HL-60/S4 (cell line): Measurements from ENCODE around the gene ELMO1.

Experiments
- in situ Hi-C: fragments of 300-500 bp; cut with MboI; formaldehyde crosslinking; loops from 2 replicates; pipeline ENCODE4 v1.14.3; 2022; ENCODE audit warnings: low sequenced_read_pairs

Gene ELMO1

DNA sequence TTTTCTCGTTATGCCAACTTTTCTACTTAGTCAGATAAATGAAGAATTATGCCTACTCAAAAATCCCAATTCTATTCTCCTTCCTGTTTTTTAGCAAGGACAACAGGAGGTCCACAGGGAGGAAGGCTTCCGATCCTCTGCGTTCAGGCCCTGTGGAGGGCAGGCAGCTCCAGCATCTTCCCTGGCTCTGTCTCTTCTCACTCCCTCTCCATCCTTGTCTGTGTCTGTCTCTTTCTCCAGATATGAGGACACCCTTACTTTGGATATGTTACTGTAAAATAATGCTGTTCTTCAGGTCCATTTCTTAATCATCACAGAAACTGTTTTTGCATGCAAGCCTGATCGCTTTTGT is 166.6 kb downstream of the ELMO1 start:
- in situ Hi-C loops, result no loop called here

DNA sequence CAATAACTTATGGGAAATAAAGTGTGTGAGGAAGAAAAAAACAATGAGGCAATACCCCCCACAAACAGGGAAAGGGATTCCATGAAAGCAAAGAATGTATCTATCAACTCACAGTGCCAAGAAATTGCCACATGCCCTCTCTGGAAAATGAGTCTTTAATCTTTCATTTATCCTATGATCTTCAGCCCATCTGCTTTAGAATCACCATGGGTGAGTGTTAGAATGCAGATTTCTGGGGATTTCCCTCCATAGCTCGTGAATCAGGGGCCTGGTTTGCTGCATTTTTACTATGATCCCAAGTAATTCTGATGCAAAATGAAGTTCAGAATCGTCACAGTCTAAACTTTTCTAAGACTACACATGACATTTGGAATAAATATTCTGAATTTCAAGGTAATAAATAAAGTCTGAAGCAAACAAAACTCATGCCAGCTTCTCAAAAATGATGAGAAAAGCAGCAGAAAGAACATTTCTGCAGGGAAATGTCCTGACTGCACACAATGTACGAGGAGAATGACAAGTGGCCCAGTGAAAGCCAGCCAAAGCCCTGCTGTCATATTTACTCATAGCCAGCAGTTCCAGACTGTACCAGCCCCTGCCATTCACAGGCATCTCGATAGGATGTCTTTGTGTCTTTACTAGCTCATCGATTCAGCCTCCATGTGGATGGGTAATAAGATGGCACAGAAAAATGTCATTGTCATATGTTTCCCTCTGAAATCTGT is 167.1 kb downstream of the ELMO1 start:
- in situ Hi-C loops, result no loop called here

DNA sequence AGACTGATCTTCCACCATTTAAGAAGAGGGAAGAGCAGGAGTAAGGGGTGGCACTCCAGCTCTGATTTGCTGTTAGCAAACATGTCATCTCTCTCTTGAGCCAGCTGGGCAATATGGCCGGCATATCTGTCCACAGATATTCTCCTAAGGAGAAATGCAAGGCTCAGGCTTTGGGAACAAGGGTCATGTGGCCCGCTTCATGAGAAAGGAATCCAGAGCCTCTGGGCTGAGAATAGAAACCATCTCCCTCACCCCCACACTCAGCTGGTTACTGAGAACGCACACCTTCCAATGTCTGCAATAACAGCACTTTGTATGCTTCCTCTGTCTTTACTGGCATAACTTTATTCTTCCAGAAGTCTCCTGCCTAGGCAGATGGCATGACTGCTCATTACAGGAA is 171.2 kb downstream of the ELMO1 start:
- in situ Hi-C loops, result no loop called here

DNA sequence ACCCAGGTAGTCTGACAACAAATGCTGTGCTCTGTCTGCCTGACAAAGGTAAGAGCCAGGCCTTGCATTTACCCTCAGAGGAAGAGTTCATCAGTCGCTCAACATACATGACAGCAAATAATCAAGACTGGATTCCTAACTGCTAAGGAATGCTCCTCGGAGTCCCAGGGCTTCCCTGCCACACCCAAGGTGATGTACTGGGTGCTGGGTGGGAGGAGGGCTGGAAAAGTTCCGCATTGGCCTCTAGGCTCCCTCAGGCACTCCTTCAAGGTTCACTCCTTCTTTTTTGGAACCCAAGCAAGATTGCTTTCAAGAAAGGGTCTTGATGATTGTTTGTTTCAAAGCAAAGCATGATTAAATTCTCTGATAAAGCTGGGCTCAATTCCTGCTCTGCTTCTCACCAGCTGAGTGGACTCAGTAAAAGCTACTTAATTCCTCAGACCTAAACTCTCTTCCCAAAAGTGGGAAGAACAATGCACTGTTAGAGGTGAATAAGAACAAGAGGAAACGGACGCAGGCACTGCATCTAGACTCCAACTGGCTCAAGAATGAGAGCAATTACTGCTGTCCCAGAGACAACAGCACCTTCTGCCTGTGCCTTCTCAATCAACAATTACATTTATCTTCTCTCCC is 173.5 kb downstream of the ELMO1 start:
- in situ Hi-C loops, result no loop called here

DNA sequence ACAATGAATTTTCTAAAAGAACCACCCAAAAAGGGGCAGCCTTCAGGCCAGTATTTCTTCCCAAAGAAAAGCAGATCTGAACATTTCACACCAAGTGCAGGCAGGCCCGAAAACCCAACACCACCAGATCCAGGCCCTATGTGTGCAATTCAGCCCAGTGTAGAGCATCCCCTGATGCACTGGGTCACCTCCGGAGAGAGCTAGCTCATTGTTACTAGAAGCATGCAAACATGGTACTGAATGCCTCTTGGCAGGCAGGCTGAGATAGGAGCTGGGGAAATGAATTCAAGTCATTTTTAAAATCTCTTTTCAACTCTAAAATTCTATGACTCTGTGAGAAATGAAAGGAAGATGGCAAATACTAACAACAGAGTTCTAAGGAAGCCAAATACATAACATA is 174.8 kb downstream of the ELMO1 start:
- in situ Hi-C loops, result no loop called here

- in situ Hi-C loops, result no loop called here
Measured at GRCh38 chr7:37269711-37270508, 178.8 kb downstream of the ELMO1 start.

DNA sequence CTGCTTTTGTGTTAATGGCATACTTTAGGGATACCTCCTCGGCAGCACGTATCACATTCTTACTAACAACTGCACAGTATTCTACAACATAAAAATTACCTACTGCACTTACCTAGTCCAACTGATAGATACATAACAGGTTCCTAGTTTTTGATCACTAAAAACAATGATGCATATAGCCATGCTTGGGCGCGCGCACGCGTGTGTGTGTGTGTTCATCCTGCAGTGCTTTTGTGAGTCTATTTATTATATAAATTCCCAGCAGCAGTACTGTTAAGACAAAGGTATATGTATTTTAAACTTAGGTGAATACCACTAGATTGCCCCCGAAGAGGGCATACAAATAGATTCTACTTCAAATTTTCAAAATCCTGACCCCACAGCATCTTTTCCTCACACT is 181.4 kb downstream of the ELMO1 start:
- in situ Hi-C loops, result no loop called here

DNA sequence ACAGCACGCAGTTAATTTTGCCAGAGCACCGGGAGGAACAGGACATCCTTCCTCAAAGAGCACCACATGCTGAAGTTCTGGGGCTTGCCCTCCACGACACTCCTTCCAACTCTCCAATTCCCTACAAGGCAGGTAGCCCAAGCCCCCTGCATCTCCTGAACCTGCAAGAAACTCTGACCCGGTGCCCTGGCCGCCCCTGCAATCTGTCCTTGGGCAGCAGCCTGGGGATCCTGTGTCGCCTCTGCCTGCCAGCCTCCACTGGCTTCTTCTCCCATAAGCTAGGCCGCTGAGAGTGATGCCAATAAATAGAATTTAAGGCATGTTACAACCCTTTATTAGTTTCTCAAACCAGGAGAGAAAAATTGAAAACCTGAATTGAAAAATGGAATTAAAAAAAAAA is 182.8 kb downstream of the ELMO1 start:
- in situ Hi-C loops, result no loop called here

- in situ Hi-C loops, result no loop called here
Measured at GRCh38 chr7:37265006-37265405, 183.7 kb downstream of the ELMO1 start.

DNA sequence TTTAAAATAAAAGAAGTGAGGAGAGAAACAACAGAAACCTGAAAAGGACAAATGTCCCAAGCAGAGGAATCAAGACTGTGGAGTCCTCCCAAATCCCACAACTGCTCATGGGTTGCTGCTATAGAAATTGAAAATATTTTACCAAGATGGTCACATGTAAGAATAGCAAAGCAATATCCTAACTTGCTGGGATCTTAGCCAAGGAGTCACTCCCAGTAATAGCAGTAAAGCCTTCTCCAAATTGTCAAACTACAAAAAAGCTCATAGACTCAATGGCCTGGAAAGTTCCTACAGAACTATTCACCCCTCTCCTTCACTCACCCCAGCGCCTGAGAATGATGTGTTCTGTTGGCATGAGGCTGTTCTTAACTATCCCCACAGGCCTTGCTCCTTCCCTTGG is 186.5 kb downstream of the ELMO1 start:
- in situ Hi-C loops, result no loop called here

DNA sequence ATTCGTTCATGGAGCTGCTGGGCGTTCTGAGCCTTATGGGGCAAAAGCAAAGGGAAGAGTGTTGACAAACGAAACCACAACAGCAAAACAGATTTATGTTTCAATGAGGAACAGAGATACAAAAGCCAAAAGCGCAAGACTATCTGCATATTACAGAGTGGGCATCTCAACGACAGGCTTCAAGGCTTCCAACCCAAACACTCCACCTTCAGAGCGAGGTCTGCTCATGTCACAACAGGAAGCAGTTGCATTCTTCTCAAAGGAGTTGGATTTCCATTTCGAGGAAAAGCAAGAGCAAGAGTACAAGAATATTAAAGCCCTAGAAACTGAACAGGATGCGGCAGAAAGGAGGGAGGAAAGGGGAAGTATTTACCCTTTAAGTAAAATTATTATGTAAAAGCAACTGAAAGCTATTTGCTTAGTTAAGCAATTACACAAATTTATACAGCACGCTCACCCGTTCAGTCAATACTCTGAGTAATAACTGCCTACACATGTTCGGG is 189.3 kb downstream of the ELMO1 start:
- in situ Hi-C loops, result no loop called here

DNA sequence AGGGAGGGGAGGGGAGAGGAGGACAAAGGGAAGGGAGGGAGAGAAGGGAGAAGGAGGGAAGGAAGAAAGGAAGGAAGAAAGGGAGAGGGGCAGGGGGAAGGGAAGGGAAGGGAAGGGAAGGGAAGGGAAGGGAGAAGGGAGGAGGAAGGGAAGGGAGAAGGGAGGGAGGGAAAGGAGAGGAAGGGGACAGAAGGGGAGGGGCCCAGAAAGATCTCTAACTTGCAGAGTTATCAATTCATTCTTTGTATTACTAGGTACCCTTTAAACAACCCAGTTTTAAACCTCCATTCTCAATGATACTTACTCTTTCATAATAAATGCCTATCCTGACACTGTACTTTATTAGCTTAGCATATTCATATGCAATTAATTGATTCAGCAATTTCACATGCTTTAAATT is 192.0 kb downstream of the ELMO1 start:
- in situ Hi-C loops, result no loop called here

GRCh38 chr7:37255327-37255944 is 193.2 kb downstream of the ELMO1 start:
- in situ Hi-C loops, result no loop called here

DNA sequence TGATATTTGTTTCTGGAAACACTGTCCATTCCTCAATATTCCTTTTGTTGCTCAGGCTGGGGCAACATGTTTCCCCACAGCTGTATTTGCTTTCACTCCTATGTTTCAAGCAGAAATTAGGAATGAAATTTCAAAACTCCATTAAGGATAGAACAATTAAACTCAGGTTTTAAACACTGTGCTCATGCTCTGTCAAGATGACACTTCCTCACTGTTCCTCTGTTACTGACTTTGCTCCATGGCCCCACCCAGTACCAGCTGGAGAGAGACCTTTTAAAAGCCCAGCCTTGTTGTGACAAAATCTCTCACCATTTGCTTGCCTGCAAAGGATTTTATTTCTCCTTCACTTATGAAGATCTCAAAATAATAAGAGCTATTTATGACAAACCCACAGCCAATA is 197.4 kb downstream of the ELMO1 start:
- in situ Hi-C loops, result no loop called here

DNA sequence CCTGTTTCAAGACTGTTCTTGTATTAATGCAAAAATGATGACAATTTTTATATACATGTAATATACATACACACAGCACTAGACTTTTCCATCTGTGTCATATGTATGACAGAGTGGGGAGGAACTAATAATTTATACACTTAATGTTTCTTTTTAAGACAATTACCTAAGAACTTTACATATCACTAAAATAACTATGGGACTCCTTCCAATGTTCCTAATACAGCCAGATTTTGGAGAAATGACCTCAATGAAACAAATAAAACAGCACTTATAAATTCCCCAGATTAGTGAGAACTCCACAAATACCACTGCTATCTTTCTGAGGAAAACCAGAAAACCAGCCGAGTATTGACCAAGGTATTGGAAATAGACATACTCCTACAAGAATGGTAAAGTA is 199.4 kb downstream of the ELMO1 start:
- in situ Hi-C loops, result loop anchor here (25.0 kb wide), 1 partner anchor 588 kb away; the partner anchor contains the start of gene NME8

DNA sequence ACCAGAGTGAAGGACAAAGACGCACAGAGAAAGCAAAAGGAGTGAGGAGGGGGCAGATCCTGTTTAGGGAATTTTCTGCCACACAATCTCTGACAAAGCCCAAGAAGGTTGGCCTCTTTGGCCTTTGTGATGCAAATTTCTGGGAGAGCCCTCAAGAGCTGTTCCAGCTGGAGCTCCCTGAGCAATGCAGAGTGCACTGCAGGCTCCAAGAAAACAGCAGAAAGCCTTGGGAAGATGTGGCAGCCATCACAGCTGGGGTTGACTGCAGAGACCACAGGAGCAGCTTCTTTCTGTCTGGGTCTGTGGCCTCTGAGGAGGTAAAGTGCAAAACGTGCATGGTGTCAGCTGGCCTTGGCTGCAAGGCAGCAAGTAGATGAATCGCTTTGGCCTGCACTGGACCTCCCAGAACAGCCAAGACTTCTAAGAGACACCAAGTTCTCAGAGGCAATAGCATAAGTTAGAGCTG is 200.2 kb downstream of the ELMO1 start:
- in situ Hi-C loops, result loop anchor here (25.0 kb wide), 1 partner anchor 589 kb away; the partner anchor contains the start of gene NME8

DNA sequence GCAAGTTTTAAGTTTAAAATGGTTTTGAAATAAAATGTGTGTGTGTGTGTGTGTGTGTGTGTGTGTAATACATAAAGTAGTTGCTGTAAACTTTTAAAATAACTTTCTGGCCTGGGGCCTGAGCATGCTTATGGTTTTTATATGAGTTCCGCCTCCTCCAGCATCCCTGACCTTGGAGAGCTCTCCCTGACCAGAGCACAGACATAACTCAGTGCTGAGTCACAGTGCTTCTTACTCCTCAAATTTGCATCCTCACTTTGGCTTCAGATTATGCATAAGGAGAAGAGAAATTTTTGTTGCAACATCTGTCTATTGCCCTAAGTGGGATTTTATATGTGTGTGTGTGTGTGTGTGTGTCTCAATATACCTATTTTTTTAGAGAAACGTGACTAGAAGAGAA is 200.8 kb downstream of the ELMO1 start:
- in situ Hi-C loops, result loop anchor here (25.0 kb wide), 1 partner anchor 589 kb away; the partner anchor contains the start of gene NME8

DNA sequence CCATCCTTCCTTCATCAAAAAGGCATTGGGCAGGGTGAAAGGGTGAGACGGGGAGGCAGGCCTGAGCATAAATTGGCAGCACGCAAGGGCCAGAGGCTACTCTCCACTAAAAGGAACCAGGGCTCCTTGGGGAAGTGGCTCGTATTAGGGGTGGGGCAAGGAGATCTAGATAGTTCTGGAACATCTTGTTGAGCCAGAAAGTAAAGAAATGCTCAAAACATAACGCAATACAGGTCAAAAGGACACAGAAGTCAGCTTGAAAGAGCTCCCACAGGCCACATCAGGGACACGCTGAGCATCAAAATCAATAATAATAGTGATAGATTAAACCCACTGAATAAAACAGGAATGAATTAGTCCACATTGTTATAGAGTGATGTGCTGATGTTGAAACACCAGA is 203.1 kb downstream of the ELMO1 start:
- in situ Hi-C loops, result loop anchor here (25.0 kb wide), 1 partner anchor 592 kb away; the partner anchor contains the start of gene NME8

DNA sequence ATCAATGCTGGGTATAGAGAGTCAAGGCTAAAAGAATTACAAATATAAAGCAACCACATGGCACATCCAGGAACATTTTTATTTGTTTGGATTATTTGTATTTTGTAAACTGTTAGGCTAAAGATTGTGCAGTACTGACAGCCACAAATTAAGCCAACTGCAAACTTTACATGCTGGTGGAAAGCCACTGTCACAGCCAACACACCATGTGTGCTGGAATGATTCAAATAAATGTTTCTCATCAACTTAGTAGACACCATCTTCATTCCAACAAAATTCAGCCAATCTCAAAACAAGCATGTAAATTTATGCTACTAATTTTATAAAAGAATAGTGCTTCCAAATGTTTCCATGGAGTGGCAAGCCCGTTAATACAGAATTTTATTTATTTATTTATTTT is 211.8 kb downstream of the ELMO1 start:
- in situ Hi-C loops, result loop anchor here (25.0 kb wide), 1 partner anchor 600 kb away; the partner anchor contains the start of gene NME8

- in situ Hi-C loops, result loop anchor here (25.0 kb wide), 1 partner anchor 601 kb away; the partner anchor contains the start of gene NME8
Measured at GRCh38 chr7:37235813-37236212, 212.9 kb downstream of the ELMO1 start.

DNA sequence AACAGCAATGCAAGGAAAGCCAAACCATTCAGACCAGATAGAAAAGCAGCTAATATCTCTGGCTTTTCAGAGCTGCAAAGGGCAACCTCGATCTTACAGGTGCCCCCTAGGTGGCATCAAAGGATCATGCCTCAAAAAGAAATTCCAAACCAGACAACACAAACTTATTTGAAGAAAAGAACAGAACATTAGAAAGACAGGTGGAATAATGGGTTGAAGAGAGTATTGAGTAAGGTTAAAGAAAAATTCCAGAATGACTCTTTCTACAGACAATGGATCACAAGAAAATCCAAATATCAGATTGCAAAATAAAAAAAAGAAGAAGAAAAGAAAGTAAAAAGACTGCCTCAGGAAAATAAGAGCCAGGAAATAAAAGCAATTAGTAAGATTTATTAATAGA is 213.7 kb downstream of the ELMO1 start:
- in situ Hi-C loops, result loop anchor here (25.0 kb wide), 1 partner anchor 602 kb away; the partner anchor contains the start of gene NME8
